HG02852 (cell line): ENCODE results near the gene MOB3B.
"Not testable (repeated sequence)": the region's sequence is repeated elsewhere in the genome, so short reads cannot be mapped to it uniquely, and the experiment has no call there.

Experiments used
- ATAC-seq: cut with Tn5 transposase; IDR thresholded peaks from one replicate; pipeline ENCODE4 v1.9.1; 2021; ENCODE audit warnings: mild to moderate bottlenecking, moderate library complexity; ENCODE audit not compliant: unreplicated experiment

The MOB3B gene

GRCh38 chr9:27426511-27427271, 102.9 kb downstream of the MOB3B start:
- ATAC-seq, result no peak

DNA sequence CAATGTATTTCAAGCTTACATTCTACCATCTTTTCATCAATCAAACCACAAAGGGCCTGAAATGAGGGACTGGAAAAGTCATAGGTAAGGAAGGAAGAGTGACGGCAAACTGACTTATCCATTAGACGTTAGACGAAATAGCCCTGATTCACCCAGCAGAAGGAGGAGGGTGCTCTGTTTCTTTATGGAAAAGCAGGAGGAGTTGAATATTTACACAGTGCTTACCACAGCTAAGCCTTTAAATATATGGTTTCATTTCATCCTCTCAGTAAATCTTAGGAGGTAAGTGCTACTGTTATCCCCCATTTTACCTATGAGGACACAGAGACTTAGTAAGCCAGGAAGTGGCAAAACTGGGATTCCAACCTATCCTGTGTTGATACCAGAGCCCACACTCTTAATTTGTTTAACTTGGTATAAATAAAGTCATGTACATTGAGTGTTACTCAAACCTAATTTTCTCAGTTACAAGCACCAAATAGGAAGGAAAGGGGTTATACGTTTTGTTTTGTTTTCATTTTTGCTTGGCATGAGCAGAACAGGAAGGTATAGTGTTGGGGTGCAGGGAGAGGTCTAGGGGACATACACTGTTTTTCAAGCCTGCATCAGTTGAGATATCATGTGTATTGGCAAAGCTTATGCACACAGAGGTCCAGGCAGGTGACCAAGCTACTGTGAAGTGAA, 103.6 kb downstream of the MOB3B start:
- no peak for ATAC-seq

- no peak for ATAC-seq
Measured at GRCh38 chr9:27423915-27424710, 105.5 kb downstream of the MOB3B start.

GRCh38 chr9:27422279-27422834, 107.3 kb downstream of the MOB3B start:
- no peak for ATAC-seq

- ATAC-seq, result no peak
Measured at GRCh38 chr9:27421577-27421976, 108.0 kb downstream of the MOB3B start.

DNA sequence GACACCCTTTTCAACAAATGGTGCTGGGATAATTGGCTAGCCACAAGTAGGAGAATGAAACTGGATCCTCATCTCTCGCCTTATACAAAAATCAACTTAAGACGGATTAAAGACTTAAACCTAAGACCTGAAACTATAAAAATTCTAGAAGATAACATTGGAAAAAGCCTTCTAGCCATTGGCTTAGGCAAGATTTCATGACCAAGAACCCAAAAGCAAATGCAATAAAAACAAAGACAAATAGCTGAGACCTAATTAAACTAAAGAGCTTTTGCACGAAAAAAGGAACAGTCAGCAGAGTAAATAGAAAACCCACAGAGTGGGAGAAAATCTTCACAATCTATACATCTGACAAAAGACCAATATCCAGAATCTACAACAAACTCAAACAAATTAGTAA, 110.1 kb downstream of the MOB3B start:
- not testable (repeated sequence) for ATAC-seq

DNA sequence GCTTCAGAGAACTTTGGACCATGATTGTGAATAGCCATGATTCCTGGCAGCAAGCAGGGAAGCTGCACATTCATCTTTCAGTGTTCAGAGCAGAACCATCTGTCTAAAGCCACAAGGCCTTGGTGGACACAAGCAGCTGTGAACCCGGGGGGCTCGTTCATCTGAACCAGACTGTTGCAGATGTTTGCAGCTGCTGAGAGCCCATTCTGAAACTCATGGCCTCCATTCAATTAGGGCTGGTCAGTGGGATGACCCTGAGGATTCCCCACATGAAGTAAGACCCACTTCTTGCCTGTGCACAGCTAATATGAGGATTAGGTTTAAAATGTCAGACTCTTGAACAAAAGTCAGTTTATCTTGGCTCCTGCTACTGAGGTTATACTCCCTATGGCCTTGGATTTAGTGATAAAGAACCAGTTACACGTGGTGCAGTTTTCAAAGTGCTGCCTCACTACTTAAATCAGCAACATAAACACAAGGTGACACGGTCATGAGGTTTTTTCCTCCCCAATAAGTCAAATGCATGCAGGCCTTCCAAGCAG, 115.3 kb downstream of the MOB3B start:
- no peak for ATAC-seq

DNA sequence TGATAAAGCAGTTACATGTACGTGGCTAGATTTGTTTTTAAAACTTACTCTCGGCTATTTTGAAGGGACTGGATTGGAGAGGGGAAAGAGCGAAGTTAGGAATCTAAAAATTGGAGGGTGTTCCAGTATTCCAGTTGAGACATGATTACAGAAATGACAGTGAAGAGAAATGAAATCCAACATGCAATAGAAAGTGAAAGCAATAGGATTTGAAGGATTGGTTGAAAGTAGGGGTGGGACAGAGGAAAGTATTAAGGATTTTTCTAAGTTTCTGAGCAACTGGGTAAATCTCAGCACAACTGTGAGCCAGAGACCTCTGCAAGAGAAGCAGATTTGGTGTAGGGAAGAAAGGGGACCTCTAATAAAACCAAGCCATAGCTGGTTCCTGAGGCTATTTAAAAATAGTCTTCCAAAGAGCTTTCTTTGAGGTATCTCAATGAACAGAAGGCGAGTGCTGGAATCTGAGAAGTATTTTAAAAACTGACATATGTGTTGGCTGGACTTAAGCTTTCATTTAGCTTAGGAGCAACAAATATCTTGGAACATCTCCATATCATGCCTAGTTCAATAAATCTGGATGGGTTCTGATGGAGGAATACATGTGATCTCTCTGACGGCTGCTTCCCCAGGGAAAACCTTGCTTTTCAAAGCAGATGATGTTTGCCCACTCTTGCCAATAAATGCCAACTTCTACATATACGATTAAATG, 115.9 kb downstream of the MOB3B start:
- ATAC-seq, result no peak

GRCh38 chr9:27412963-27413362, 116.7 kb downstream of the MOB3B start:
- no peak for ATAC-seq

- ATAC-seq, result no peak
Measured at GRCh38 chr9:27412081-27412480, 117.5 kb downstream of the MOB3B start.

DNA sequence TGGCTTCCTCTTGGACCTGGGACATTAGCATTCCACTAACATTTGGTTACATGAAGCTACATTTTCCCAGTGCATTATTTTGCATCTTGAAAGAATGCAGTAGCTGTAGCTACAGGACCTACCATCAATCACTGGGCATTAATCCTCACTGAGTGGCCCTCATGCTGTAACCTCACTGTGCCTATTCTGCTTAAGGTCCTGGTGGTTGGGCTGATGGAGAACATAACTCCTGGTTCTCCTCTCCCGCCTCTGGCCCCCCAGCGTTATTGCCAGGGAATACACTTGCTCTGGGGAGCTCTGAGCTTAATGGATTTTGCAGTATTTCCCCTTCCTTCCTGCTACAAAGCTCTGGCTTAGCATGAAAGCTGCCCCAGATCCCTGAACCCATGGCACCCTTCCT, 121.1 kb downstream of the MOB3B start:
- no peak for ATAC-seq

GRCh38 chr9:27408001-27408400, 121.6 kb downstream of the MOB3B start:
- ATAC-seq, result no peak

DNA sequence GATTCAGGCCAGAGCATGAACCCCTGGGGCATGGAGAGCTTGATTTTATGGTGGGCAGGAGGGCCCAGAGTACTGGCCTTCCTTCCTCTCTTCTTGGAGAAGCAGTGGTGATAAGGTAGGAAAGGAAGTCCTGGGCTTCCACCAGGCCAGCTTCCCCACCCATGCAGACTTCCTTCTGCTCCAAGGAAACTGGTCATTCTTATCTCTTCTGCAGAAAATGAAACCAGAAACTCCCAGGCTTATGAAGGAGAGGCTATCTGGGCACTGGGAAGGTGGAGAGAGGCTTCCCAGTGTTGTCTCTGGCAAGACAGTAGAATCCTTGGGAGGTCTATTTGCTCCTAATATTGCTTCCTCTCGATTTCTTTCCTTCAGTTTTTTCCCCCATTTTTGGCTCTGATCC, 122.1 kb downstream of the MOB3B start:
- ATAC-seq, result no peak

- no peak for ATAC-seq
Measured at GRCh38 chr9:27404661-27405060, 125.0 kb downstream of the MOB3B start.

- no peak for ATAC-seq
Measured at GRCh38 chr9:27402626-27403025, 127.0 kb downstream of the MOB3B start.

GRCh38 chr9:27400334-27400880, 129.2 kb downstream of the MOB3B start:
- ATAC-seq, result no peak

GRCh38 chr9:27398982-27399653, 130.5 kb downstream of the MOB3B start:
- ATAC-seq, result no peak

- no peak for ATAC-seq
Measured at GRCh38 chr9:27396495-27396894, 133.1 kb downstream of the MOB3B start.

- no peak for ATAC-seq
Measured at GRCh38 chr9:27395484-27395921, 134.1 kb downstream of the MOB3B start.

- no peak for ATAC-seq
Measured at GRCh38 chr9:27394826-27395201, 134.8 kb downstream of the MOB3B start.
